Sigmoid colon (tissue), 7 donors: ENCODE measurements around the gene IAH1. TPM values are rescaled to one million over a fixed set of nuclear protein-coding genes. Genes with fewer than 3 reads are reported as not detected.
A peak's percentile ranks its signal among the peaks of the same experiment; 100 is the strongest.

ENCODE experiments used
- DNase-seq: peaks from one replicate; pipeline ENCODE4 v3.0.0-alpha.2; 2019
- H3K27ac ChIP-seq, 4 donors: fragments of 200-600 bp; sonication (generic); one replicate each; pipeline ENCODE4 v1.5.1; 2016 to 2019; ENCODE audit warnings: mild to moderate bottlenecking in 1 of 4
- H3K27me3 ChIP-seq, 3 donors: fragments of 200-600 bp; sonication (generic); one replicate each; pipeline ENCODE4 v1.5.1; 2019; ENCODE audit warnings: mild to moderate bottlenecking in 1 of 3
- H3K36me3 ChIP-seq, 4 donors: fragments of 200-600 bp; sonication (generic); one replicate each; pipeline ENCODE4 v1.5.1; 2016 to 2019
- H3K4me1 ChIP-seq, 4 donors: fragments of 200-600 bp; sonication (generic); one replicate each; pipeline ENCODE4 v1.5.1; 2017 to 2019
- H3K4me3 ChIP-seq, 4 donors: fragments of 200-600 bp; sonication (generic); one replicate each; pipeline ENCODE4 v1.5.1; 2017 to 2019; ENCODE audit warnings: mild to moderate bottlenecking in 2 of 4, moderate library complexity in 1 of 4
- H3K9me3 ChIP-seq, 4 donors: fragments of 200-600 bp in 3 of 4; sonication (generic) in 3 of 4; one replicate each; pipeline versions ENCODE4 v1.5.1 to v1.6.1; 2013 to 2019
- EP300 ChIP-seq, 4 donors: sonication (generic); formaldehyde crosslinking; IDR thresholded peaks; one replicate each; pipeline ENCODE4 v1.6.1; 2017; ENCODE audit warnings: antibody characterized with exemption in 4 of 4
- POLR2A ChIP-seq, 2 donors: fragments of 450-650 bp; IDR thresholded peaks; one replicate each; pipeline ENCODE4 v1.6.1; 2016; ENCODE audit warnings: antibody characterized with exemption in 2 of 2, mild to moderate bottlenecking in 2 of 2, moderate library complexity in 2 of 2
- POLR2AphosphoS5 ChIP-seq, 4 donors: sonication (generic); formaldehyde crosslinking; IDR thresholded peaks; one replicate each; pipeline ENCODE4 v1.6.1; 2017; ENCODE audit warnings: antibody characterized with exemption in 4 of 4
- WGBS, 2 donors: extraction: QIAGEN DNeasy Blood & Tissue Kit; methylation state at CpG; one replicate each; pipeline ENCODE4 v1.1.7; 2013; 5-methylcytosine and 5-hydroxymethylcytosine counted together
- intact Hi-C: fragments of 100-400 bp; cut with DNase I; formaldehyde crosslinking; loops from one replicate; pipeline ENCODE4 v1.15.1; 2023
- polyA plus RNA-seq, 3 donors: library from polyadenylated mRNA; stranded (reverse); fragments of 200-250 nt; gene quantifications; one replicate each; pipeline ENCODE4 v1.2.3, GENCODE V29; 2013
- total RNA-seq, 4 donors: library from RNA; depleted of rRNA; stranded (reverse); fragments of >200 nt; gene quantifications; one replicate each; pipeline ENCODE4 v1.1.0, GENCODE V29; 2016
- TF ChIP-seq, protein P1 (sequence below), 4 experiments: fragments of 450-650 bp in 3 of 4; fragments of 200-600 bp in 1 of 4; IDR thresholded peaks; one replicate each; pipeline ENCODE4 v1.5.1; 2016 to 2019; ENCODE audit warnings: antibody characterized with exemption in 4 of 4, mild to moderate bottlenecking in 3 of 4, moderate library complexity in 2 of 4
- donor health status: healthy with polysubstance abuse.
- donor health status: Bipolar disorder and iron deficiency.
- donor health status: healthy.

IAH1 gene
- total and polyA plus RNA-seq, 7 donors, result 46.3 to 94.9 (median 73.8) TPM

DNA sequence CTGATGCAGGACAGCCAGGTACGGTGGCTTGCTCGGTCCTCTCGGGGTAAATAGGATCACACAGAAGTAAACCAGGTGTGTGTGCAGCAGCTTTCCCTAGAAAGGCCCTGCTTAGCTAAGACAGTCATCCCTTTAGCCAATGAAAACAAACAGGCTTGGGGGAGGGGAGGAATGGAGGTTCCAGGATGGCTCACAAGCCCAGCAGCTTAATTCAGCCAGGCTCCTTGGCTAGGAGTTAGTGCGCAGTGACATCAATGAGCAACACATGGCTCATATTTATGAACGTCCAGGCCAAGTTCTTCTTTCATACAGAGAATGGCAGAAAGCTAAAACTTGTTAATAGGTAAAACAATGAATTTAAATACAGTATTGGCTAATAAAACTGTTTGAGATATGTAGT is 10.2 kb downstream of the IAH1 start:
- Histone ChIP-seq H3K36me3 (peaks cover 62 to 100% (median 74%) of the 10 kb centered on the region in 4 donors), H3K27me3 (no peaks in the 10 kb centered on the region), H3K4me1 (peaks cover 0 to 2% (median 0%) of the 10 kb centered on the region in 4 donors), H3K27ac (no peak overlapping the region), H3K4me3 (no peak overlapping the region), H3K9me3 (no peaks in the 10 kb centered on the region)
- DNase-seq, result no peak
- TF ChIP-seq POLR2AphosphoS5 (IDR thresholded peaks at IDR 0.05) (no peak), EP300 (IDR thresholded peaks at IDR 0.05) (no peak), POLR2A (IDR thresholded peaks at IDR 0.05) (no peak)
- TF ChIP-seq, protein P1, sequence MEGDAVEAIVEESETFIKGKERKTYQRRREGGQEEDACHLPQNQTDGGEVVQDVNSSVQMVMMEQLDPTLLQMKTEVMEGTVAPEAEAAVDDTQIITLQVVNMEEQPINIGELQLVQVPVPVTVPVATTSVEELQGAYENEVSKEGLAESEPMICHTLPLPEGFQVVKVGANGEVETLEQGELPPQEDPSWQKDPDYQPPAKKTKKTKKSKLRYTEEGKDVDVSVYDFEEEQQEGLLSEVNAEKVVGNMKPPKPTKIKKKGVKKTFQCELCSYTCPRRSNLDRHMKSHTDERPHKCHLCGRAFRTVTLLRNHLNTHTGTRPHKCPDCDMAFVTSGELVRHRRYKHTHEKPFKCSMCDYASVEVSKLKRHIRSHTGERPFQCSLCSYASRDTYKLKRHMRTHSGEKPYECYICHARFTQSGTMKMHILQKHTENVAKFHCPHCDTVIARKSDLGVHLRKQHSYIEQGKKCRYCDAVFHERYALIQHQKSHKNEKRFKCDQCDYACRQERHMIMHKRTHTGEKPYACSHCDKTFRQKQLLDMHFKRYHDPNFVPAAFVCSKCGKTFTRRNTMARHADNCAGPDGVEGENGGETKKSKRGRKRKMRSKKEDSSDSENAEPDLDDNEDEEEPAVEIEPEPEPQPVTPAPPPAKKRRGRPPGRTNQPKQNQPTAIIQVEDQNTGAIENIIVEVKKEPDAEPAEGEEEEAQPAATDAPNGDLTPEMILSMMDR (IDR thresholded peaks at IDR 0.05), result no peak
- intact Hi-C loops, result no loop called here
- WGBS, 2 donors, result 86 to 92% methylated on average over 5 of the region's 5 CpGs

DNA sequence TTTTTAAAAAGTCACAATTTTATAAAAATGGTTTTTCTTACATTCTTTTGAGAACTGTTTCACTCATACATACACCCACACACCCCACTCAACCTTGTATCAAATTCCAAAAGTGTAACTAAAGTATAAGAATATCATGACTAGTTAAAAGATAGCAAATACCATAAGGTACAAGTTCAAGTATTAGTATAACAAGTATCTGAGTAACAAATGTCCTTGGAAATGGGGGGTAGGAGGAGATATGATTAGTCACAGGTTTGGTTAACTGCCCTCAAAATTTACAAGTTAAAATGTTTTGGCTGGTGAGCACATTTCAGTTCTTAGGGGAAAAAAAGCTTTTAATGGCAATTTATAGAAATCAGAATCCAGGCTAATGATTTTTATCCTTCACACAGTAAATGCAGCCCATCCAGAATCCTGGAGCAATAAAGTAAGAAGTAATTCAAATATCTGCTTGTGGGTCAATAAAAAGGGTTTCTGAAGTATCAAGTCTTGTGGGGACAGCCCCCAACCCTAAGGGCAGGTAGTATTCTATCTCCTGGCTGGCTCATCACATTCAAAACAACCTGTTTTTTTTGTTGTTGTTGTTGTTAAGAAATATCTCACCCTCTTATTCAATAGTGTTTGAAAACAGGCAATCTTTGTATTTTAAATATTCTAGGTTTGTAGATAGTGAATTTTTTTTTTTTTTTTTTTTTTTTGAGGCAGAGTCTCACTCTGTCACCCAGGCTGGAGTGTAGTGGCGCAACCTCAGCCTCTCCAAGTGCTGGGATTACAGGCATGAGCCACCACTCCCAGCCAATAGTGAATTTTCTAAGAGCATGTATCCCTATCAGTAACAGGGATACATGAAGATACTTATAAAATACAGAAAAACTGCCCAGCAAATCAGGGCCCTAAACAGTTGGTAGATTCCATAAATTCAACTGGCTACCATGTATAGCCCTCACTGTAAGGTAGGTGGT is 14.5 kb downstream of the IAH1 start:
- Histone ChIP-seq H3K4me3 (no peak overlapping the region), H3K27ac (peak overlapping the region in 1 of 4 donors; percentile 16), H3K4me1 (no peaks in the 10 kb centered on the region), H3K9me3 (no peaks in the 10 kb centered on the region), H3K27me3 (no peaks in the 10 kb centered on the region), H3K36me3 (peaks cover 50 to 100% (median 81%) of the 10 kb centered on the region in 4 donors)
- DNase-seq, result no peak
- TF ChIP-seq, protein P1 (IDR thresholded peaks at IDR 0.05), result no peak
- TF ChIP-seq EP300 (IDR thresholded peaks at IDR 0.05), result no peak
- no peak for TF ChIP-seq POLR2A (IDR thresholded peaks at IDR 0.05)
- no peak for TF ChIP-seq POLR2AphosphoS5 (IDR thresholded peaks at IDR 0.05)
- intact Hi-C loops, result no loop called here
- 97 to 100% methylated on average over 1 of the region's 1 CpG for WGBS, 2 donors

DNA sequence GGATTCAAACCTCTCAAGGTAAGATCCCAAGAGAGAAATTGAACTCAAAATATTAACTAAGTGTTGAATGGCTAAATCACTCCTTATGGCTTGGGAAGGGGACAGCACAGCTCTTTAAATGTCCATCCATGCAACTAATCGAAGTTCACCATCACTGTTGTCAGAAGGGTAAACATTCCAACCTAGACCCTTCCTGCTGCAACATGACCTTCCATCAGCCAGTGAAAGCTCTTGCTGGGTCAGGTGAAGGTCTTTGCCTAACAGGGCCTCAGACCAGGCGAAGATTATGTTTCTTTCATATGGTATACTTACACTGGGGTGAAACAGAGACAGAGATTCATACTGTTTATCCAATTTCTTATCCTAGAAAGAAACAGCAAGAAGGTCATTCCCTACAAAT is 16.4 kb downstream of the IAH1 start:
- Histone ChIP-seq H3K36me3 (peaks cover 31 to 100% (median 73%) of the 10 kb centered on the region in 4 donors), H3K27ac (no peak overlapping the region), H3K9me3 (no peaks in the 10 kb centered on the region), H3K4me3 (no peak overlapping the region), H3K4me1 (no peaks in the 10 kb centered on the region), H3K27me3 (no peaks in the 10 kb centered on the region)
- 91% methylated on average over 2 of the region's 2 CpGs for WGBS, 2 donors
- no peak for DNase-seq
- intact Hi-C loops, result no loop called here
- TF ChIP-seq, protein P1 (IDR thresholded peaks at IDR 0.05), result no peak
- TF ChIP-seq POLR2AphosphoS5 (IDR thresholded peaks at IDR 0.05) (no peak), POLR2A (IDR thresholded peaks at IDR 0.05) (no peak), EP300 (IDR thresholded peaks at IDR 0.05) (no peak)

DNA sequence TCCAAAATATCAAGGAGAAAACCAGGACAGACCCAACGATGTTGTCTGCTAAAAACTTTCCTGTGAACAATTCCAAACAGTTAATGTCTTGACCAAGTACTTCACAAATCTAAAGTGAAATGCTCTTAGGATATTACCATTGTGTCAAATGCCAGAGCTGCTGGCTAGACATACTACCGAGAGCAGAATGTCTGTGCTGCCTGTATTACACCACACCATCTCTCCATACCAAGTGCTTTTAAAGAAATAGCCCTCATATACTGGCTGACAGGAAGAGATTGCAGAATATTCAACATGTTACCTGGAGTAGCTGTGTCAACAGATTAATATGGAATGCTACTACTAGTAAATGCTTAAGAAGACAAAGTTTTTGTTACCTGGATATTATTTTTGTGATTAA is 18.6 kb downstream of the IAH1 start:
- 60 to 85% methylated on average over 2 of the region's 2 CpGs for WGBS, 2 donors
- H3K27ac ChIP-seq, result no peak overlapping the region
- intact Hi-C loops, result no loop called here
- peaks cover 16 to 95% (median 67%) of the 10 kb centered on the region in 4 donors for H3K36me3 ChIP-seq
- no peak for DNase-seq
- no peaks in the 10 kb centered on the region for H3K27me3 ChIP-seq
- no peaks in the 10 kb centered on the region for H3K9me3 ChIP-seq
- TF ChIP-seq POLR2AphosphoS5 (IDR thresholded peaks at IDR 0.05) (no peak), EP300 (IDR thresholded peaks at IDR 0.05) (no peak), POLR2A (IDR thresholded peaks at IDR 0.05) (no peak)
- TF ChIP-seq, protein P1 (IDR thresholded peaks at IDR 0.05), result no peak
- H3K4me3 ChIP-seq, result no peak overlapping the region
- peaks cover 0 to 2% (median under 1%) of the 10 kb centered on the region in 4 donors for H3K4me1 ChIP-seq
